HepG2 (cell line): ENCODE measurements around the gene PRKAR1B. TPM values are rescaled to one million over a fixed set of nuclear protein-coding genes. Genes with fewer than 3 reads are reported as not detected.

Experiments used
- ETV6 ChIP-seq: sonication (generic); formaldehyde crosslinking; conservative IDR thresholded peaks from 2 replicates; pipeline ENCODE4 v1.4.0; 2020; ENCODE audit warnings: missing genetic modification reagents
- MED1 ChIP-seq: sonication (generic); formaldehyde crosslinking; IDR thresholded peaks from 2 replicates; pipeline ENCODE4 v1.4.0; 2020; ENCODE audit warnings: missing genetic modification reagents
- MEIS2 ChIP-seq: sonication (generic); formaldehyde crosslinking; IDR thresholded peaks from 2 replicates; pipeline ENCODE4 v1.9.0; 2021; ENCODE audit warnings: mild to moderate bottlenecking, missing genetic modification reagents
- MTA1 ChIP-seq: sonication (generic); formaldehyde crosslinking; IDR thresholded peaks from 2 replicates; pipeline ENCODE4 v1.4.0; 2020; ENCODE audit warnings: missing genetic modification reagents, mild to moderate bottlenecking, borderline replicate concordance
- SPEN ChIP-seq: sonication (generic); formaldehyde crosslinking; IDR thresholded peaks from 2 replicates; pipeline ENCODE4 v1.5.1; 2020; ENCODE audit warnings: low read depth, mild to moderate bottlenecking, missing genetic modification reagents
- TAF1 ChIP-seq: sonication (generic); formaldehyde crosslinking; IDR thresholded peaks from 2 replicates; pipeline ENCODE4 v1.4.0; 2020; ENCODE audit warnings: missing genetic modification reagents
- TCF12 ChIP-seq, 2 experiments: fragments of 450-650 bp in 1 of 2; sonication (generic) in 1 of 2; formaldehyde crosslinking in 1 of 2; IDR thresholded peaks; 2 replicates each; pipeline versions ENCODE4 v1.6.1 to v1.8.0; 2017 to 2022; ENCODE audit warnings: antibody characterized with exemption in 1 of 2, mild to moderate bottlenecking in 1 of 2, missing genetic modification reagents in 1 of 2, moderate library complexity in 1 of 2
- XRCC5 ChIP-seq: fragments of 200-400 bp; formaldehyde crosslinking; optimal IDR thresholded peaks from 2 replicates; pipeline ENCODE3; 2017; ENCODE audit warnings: mild to moderate bottlenecking, low read length
- YEATS4 ChIP-seq: sonication (generic); formaldehyde crosslinking; IDR thresholded peaks from 2 replicates; pipeline ENCODE4 v1.4.0; 2020; ENCODE audit warnings: missing genetic modification reagents, borderline replicate concordance
- ZNF44 ChIP-seq: sonication (generic); formaldehyde crosslinking; IDR thresholded peaks from 2 replicates; pipeline ENCODE4 v1.5.1; 2020; ENCODE audit warnings: mild to moderate bottlenecking, missing genetic modification reagents
- ZNF543 ChIP-seq: sonication (generic); formaldehyde crosslinking; IDR thresholded peaks from 2 replicates; pipeline ENCODE4 v1.4.0; 2020; ENCODE audit warnings: mild to moderate bottlenecking, missing genetic modification reagents
- ZNF572 ChIP-seq: sonication (generic); formaldehyde crosslinking; IDR thresholded peaks from 2 replicates; pipeline ENCODE4 v1.5.1; 2020; ENCODE audit warnings: mild to moderate bottlenecking, missing genetic modification reagents
- ZNF772 ChIP-seq: sonication (generic); formaldehyde crosslinking; IDR thresholded peaks from 2 replicates; pipeline ENCODE4 v1.5.0; 2020; ENCODE audit warnings: mild to moderate bottlenecking, missing genetic modification reagents
- ZSCAN29 ChIP-seq: sonication (generic); formaldehyde crosslinking; conservative IDR thresholded peaks from 2 replicates; pipeline ENCODE4 v1.4.0; 2020; ENCODE audit warnings: mild to moderate bottlenecking, missing genetic modification reagents
- polyA plus RNA-seq, 8 experiments: library from polyadenylated mRNA; depleted of rRNA in 3 of 8; stranded (reverse) in 7 of 8; unstranded in 1 of 8; fragments of >200 nt; fragmentation: Illumina TruSeq in 4 of 8; extraction: Trizol in 4 of 8; gene quantifications; 2 replicates each; pipeline versions ENCODE4 v1.2.1 to v1.2.3, GENCODE V29; 2011 to 2016; ENCODE audit warnings: low read depth in 4 of 8, missing spikeins in 1 of 8, mixed read lengths in 1 of 8; ENCODE audit not compliant: insufficient read depth in 1 of 8
- total RNA-seq, 5 experiments: library from RNA; depleted of rRNA; stranded (reverse); fragments of >200 nt; fragmentation: Illumina TruSeq; extraction: Trizol; gene quantifications; 2 replicates each; pipeline ENCODE4 v1.2.3, GENCODE V29; 2016; ENCODE audit warnings: low read depth in 1 of 5
- TF ChIP-seq, protein P1 (sequence below): IDR thresholded peaks from 2 replicates; pipeline ENCODE4 v1.6.1; 2016; ENCODE audit warnings: missing compliant biosample characterization, missing genetic modification reagents, borderline replicate concordance
- TF ChIP-seq, protein P2 (sequence below): sonication (generic); formaldehyde crosslinking; IDR thresholded peaks from 2 replicates; pipeline ENCODE4 v1.4.0; 2020; ENCODE audit warnings: missing genetic modification reagents
- TF ChIP-seq, protein P3 (sequence below): sonication (generic); formaldehyde crosslinking; IDR thresholded peaks from 2 replicates; pipeline ENCODE4 v1.8.0; 2022; ENCODE audit warnings: missing genetic modification reagents, mild to moderate bottlenecking, moderate library complexity, borderline replicate concordance
- TF ChIP-seq, protein P4 (sequence below): sonication (generic); formaldehyde crosslinking; IDR thresholded peaks from 2 replicates; pipeline ENCODE4 v1.4.0; 2020; ENCODE audit warnings: missing genetic modification reagents
- TF ChIP-seq, protein P5 (sequence below): IDR thresholded peaks from 2 replicates; pipeline ENCODE4 v1.6.1; 2012; ENCODE audit warnings: inconsistent platforms

The PRKAR1B gene
- total and polyA plus RNA-seq, 2 of the 13 experiments (the other 11 are each of a cell fraction or from before 2014, with no cell fraction given), result 7.9 to 28.2 TPM

DNA sequence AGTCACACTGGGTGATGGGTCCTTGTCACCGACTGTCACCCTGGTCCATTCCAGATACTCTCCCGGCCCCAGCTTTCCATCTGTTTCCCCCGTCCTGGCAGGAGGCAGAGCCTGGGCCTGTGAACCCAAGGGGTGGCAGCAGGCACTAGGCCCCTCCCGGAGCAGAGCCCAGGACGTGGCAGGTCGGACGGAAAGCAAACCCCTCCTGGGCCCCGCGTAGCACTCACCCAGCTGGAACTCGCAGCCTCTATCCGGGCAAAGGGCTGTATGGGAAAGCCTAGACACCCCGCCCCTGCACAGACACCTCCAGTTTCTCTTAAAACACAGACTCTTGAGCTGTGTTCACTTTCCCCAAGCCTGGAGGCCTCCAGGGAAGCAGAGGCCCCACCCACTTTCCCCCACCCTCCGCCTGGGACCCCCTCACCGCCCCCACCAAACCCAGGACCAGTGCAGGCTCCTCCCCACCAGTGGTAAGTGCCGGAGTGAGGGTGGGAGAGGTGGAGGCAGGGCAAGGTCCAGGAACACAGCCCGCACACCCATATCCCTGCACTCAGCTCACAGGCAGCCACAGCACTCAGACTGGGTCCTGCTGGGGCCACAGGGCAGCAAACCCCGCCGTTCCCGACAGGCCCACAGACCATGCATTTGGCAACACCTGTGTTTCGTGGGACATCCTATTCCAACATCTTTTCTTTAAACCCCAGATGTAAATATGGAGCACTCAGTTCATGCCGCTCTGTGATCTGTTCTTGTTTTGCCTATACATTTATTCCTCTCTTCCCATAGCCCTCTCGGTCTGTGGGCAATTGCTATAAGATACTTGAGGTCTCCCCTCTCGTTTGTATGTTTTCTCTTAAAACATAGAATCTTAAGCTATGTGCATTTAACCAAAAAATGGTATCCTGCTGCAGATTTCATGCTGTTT is 109.2 kb downstream of the PRKAR1B start (continued):
- TF ChIP-seq ZNF543 (no peak), ZNF572 (CRISPR knock-in tag) (no peak), MEIS2 (CRISPR knock-in tag) (no peak), SPEN (CRISPR knock-in tag) (peak; percentile 29; the same call in 1 of the 2 replicates), MED1 (CRISPR knock-in tag) (peak; percentile 5; the same call in 1 of the 2 replicates), TAF1 (peak; percentile 49; the same call in 1 of the 2 replicates), ZSCAN29 (CRISPR knock-in tag) (peak; percentile 72; the same call in 1 of the 2 replicates), TCF12 (IDR thresholded peaks at IDR 0.05) (no peak), TCF12 (CRISPR knock-in tag; IDR thresholded peaks at IDR 0.05) (no peak), ZNF772 (CRISPR knock-in tag) (no peak), XRCC5 (peak; percentile 46), YEATS4 (0 out of 2 replicates have a peak, but pooled peaks have one; percentile 11), ZNF44 (CRISPR knock-in tag) (no peak), MTA1 (CRISPR knock-in tag) (peak; percentile 86), ETV6 (no peak)
- TF ChIP-seq, protein P1, sequence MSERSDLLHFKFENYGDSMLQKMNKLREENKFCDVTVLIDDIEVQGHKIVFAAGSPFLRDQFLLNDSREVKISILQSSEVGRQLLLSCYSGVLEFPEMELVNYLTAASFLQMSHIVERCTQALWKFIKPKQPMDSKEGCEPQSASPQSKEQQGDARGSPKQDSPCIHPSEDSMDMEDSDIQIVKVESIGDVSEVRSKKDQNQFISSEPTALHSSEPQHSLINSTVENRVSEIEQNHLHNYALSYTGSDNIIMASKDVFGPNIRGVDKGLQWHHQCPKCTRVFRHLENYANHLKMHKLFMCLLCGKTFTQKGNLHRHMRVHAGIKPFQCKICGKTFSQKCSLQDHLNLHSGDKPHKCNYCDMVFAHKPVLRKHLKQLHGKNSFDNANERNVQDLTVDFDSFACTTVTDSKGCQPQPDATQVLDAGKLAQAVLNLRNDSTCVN (CRISPR knock-in tag), result no peak
- TF ChIP-seq, protein P2, sequence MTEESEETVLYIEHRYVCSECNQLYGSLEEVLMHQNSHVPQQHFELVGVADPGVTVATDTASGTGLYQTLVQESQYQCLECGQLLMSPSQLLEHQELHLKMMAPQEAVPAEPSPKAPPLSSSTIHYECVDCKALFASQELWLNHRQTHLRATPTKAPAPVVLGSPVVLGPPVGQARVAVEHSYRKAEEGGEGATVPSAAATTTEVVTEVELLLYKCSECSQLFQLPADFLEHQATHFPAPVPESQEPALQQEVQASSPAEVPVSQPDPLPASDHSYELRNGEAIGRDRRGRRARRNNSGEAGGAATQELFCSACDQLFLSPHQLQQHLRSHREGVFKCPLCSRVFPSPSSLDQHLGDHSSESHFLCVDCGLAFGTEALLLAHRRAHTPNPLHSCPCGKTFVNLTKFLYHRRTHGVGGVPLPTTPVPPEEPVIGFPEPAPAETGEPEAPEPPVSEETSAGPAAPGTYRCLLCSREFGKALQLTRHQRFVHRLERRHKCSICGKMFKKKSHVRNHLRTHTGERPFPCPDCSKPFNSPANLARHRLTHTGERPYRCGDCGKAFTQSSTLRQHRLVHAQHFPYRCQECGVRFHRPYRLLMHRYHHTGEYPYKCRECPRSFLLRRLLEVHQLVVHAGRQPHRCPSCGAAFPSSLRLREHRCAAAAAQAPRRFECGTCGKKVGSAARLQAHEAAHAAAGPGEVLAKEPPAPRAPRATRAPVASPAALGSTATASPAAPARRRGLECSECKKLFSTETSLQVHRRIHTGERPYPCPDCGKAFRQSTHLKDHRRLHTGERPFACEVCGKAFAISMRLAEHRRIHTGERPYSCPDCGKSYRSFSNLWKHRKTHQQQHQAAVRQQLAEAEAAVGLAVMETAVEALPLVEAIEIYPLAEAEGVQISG (CRISPR knock-in tag), result no peak; the same call in 1 of the 2 replicates
- TF ChIP-seq, protein P3, sequence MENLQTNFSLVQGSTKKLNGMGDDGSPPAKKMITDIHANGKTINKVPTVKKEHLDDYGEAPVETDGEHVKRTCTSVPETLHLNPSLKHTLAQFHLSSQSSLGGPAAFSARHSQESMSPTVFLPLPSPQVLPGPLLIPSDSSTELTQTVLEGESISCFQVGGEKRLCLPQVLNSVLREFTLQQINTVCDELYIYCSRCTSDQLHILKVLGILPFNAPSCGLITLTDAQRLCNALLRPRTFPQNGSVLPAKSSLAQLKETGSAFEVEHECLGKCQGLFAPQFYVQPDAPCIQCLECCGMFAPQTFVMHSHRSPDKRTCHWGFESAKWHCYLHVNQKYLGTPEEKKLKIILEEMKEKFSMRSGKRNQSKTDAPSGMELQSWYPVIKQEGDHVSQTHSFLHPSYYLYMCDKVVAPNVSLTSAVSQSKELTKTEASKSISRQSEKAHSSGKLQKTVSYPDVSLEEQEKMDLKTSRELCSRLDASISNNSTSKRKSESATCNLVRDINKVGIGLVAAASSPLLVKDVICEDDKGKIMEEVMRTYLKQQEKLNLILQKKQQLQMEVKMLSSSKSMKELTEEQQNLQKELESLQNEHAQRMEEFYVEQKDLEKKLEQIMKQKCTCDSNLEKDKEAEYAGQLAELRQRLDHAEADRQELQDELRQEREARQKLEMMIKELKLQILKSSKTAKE, result no peak
- TF ChIP-seq, protein P4, sequence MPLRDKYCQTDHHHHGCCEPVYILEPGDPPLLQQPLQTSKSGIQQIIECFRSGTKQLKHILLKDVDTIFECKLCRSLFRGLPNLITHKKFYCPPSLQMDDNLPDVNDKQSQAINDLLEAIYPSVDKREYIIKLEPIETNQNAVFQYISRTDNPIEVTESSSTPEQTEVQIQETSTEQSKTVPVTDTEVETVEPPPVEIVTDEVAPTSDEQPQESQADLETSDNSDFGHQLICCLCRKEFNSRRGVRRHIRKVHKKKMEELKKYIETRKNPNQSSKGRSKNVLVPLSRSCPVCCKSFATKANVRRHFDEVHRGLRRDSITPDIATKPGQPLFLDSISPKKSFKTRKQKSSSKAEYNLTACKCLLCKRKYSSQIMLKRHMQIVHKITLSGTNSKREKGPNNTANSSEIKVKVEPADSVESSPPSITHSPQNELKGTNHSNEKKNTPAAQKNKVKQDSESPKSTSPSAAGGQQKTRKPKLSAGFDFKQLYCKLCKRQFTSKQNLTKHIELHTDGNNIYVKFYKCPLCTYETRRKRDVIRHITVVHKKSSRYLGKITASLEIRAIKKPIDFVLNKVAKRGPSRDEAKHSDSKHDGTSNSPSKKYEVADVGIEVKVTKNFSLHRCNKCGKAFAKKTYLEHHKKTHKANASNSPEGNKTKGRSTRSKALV (CRISPR knock-in tag), result no peak
- TF ChIP-seq, protein P5, sequence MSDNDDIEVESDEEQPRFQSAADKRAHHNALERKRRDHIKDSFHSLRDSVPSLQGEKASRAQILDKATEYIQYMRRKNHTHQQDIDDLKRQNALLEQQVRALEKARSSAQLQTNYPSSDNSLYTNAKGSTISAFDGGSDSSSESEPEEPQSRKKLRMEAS, result no peak
